GM23248 (cell line): ENCODE data around the gene HOXC9.

Experiments used
- EZH2 ChIP-seq: fragments of 200-600 bp; sonication (generic); IDR thresholded peaks from 2 replicates; pipeline ENCODE4 v1.6.1; 2018; ENCODE audit warnings: antibody characterized with exemption, mild to moderate bottlenecking; ENCODE audit not compliant: insufficient read depth, poor library complexity, severe bottlenecking
- EZH2phosphoT487 ChIP-seq: fragments of 200-600 bp; sonication (generic); IDR thresholded peaks from 2 replicates; pipeline ENCODE4 v1.6.1; 2018; ENCODE audit warnings: antibody characterized with exemption, moderate library complexity, mild to moderate bottlenecking, low read depth; ENCODE audit not compliant: insufficient read depth

GRCh38 chr12:54007538-54008259 lies 7.7 kb downstream of the HOXC9 start:
- TF ChIP-seq EZH2, result no peak
- TF ChIP-seq EZH2phosphoT487, result no peak
